ENCODE data around the gene CTNND2.

GRCh38 chr5:11289208-11289607 lies 615.0 kb downstream of the CTNND2 start:
- TF ChIP-seq MAX (IDR thresholded peaks at IDR 0.05), result no peak
- TF ChIP-seq EGR1 (IDR thresholded peaks at IDR 0.05; ENCODE audit: low read depth in 2 of 2), result no peak
- no peak for TF ChIP-seq CTCF (IDR thresholded peaks at IDR 0.05; ENCODE audit: low read depth, low read length, missing input control)
- TF ChIP-seq JUND (IDR thresholded peaks at IDR 0.05), result no peak
- TF ChIP-seq RAD21 (IDR thresholded peaks at IDR 0.05), result no peak
- TF ChIP-seq REST (IDR thresholded peaks at IDR 0.05), result no peak
- no peak for TF ChIP-seq ATF3 (IDR thresholded peaks at IDR 0.05)
- TF ChIP-seq SP1 (IDR thresholded peaks at IDR 0.05), result no peak
- no peak for TF ChIP-seq RXRA (IDR thresholded peaks at IDR 0.05)
- no peak for TF ChIP-seq TAF1 (conservative IDR thresholded peaks at IDR 0.05)
- TF ChIP-seq GABPA (IDR thresholded peaks at IDR 0.05 in 1 of 2, conservative IDR thresholded peaks at IDR 0.05 in 1 of 2), result no peak
